ENCODE measurements around the gene LRMDA.

The LRMDA gene

DNA sequence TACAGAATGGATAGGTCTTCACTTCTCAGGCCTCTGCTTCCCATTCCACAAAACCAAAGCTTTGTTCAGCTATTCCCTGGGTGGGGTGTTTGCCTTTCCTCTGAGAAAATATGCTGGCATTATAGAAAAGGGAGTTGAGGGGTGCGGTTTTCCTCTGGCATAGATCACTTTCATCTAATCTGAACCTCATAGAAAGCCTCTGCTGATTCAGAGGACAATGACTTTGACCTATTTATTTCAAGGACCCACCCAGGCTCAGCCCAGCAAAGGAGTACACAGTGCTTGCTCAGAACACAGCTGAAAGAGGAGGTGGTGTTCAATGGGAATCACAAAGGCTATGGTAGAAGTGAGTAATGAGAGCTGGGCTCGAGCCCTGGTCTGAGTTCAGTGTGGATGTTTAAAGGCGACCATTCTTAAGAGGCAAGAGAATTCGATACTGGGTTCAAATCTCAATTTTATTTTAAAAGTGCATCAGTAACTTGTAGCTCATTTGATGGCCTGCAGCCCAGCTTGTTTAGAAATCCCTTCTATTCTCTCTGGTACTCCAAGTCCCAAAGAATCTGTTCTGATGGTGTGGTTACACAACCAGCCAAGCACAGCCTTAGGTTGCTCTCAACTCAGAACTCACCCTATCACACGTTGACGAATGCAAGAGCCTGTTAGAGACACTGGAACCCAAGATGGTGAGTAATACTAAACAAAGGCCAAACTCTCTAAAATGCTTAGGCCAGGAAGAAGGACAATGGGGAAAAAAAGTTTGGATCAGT, 1012.8 kb downstream of the LRMDA start:
- no peak for DNase-seq (ENCODE audit: low read depth)

- DNase-seq (ENCODE audit: low read depth): no peak
Measured at GRCh38 chr10:76447578-76447977, 1016.2 kb downstream of the LRMDA start.

DNA sequence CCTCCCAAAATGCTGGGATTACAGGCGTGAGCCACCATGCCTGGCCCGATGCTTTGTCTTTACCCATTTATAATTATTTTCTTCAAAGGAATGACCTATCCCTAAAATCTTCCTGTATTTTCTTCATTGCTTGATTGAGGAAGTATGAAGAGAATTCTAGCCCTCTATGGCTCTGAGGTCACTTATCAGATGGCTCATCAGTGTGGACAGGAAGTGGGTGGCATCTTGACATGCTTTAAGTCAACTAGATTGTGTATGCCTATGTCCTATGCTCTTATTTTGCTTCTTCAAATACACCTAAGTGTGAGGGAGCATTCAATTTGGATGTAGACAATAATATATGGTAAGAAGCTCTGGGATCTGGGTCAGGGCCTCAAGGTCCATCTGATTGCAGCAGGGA, 1020.5 kb downstream of the LRMDA start:
- no peak for DNase-seq (ENCODE audit: low read depth)

- DNase-seq (ENCODE audit: low read depth): no peak
Measured at GRCh38 chr10:76453332-76453731, 1021.9 kb downstream of the LRMDA start.

GRCh38 chr10:76453997-76454396, 1022.6 kb downstream of the LRMDA start:
- DNase-seq (ENCODE audit: low read depth): no peak

DNA sequence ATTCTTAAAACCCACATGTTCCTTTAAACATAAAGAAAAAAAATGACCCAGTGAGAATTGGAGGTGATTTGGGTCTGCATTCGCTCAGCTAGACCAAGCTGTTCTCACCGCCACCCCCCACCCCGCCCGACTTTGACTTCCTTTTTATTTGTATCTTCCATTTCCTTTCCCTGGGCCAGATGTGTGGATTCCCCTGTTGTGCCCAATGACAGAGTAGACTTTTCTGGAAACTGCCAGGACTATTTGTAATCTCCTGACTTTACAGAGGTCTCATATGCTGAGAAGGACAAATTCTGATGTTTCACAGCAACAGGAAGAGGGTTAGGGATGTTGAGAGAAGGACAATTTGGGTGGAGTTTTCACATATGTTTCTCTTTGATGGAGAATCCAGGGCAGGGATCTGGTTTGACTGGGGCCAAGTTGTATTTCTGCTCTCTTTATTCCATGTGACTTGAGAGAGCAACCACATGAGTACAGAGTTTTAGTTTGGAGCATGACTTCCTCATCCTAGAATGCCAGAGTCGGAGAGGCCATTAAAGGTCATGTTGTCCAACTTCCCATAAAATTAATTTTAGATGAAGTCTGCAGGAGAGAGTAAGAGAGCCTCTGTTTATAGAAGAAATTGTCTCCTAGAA, 1023.2 kb downstream of the LRMDA start:
- no peak for DNase-seq (ENCODE audit: low read depth)

DNA sequence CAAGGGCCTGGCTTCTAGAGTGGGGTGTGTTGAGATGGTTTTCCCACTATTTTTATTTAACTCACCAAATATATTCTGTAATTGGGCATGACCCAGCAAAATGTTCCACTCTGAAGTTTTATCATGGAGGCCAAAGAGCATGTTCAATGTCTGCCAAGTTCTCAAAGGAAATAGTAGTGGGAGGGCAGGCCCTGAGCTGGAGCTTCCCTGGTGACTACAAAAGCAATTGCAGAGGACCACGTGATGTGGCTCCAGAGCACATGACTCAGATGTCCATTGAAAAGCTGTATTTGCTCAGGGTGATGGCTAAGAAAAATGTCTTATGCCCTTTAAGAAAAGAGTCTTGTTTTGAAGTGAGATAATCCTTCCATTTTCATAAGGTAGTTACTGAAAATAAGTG, 1024.8 kb downstream of the LRMDA start:
- DNase-seq (ENCODE audit: low read depth): no peak

GRCh38 chr10:76459016-76459730, 1027.7 kb downstream of the LRMDA start:
- DNase-seq (ENCODE audit: low read depth): no peak

GRCh38 chr10:76461024-76461423, 1029.6 kb downstream of the LRMDA start:
- no peak for DNase-seq (ENCODE audit: low read depth)

GRCh38 chr10:76463111-76463510, 1031.7 kb downstream of the LRMDA start:
- DNase-seq (ENCODE audit: low read depth): no peak

DNA sequence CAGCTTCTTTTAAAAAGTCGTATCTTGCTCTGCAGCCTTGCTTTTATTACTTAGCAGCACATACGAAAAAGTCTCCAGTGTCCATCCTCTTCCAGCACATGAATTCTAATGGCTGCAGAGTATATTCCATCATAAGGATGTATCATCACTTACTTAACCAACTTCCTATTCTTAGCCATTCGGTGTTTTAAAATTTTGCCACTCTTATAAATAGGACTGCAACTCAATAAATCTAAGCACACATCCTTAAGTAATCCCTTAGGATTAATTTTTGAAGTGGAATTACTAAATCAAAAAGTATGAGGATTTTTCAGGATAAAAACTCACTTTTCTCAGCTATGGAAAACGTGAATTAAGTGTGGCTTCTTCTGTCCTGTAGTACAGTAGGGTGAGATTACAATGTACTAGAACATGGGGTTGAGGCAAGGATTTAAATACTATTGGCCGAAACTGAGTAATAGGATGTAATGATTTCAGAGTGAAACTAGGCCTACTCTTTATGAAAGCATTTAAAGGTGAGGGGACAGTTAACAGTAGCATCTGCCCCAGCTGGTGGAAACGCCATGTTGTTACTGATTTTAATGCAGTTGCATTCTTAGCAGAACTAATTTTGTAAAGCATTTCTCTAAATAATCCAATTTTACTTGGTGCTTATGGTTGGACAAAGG, 1035.5 kb downstream of the LRMDA start:
- no peak for DNase-seq (ENCODE audit: low read depth)

DNA sequence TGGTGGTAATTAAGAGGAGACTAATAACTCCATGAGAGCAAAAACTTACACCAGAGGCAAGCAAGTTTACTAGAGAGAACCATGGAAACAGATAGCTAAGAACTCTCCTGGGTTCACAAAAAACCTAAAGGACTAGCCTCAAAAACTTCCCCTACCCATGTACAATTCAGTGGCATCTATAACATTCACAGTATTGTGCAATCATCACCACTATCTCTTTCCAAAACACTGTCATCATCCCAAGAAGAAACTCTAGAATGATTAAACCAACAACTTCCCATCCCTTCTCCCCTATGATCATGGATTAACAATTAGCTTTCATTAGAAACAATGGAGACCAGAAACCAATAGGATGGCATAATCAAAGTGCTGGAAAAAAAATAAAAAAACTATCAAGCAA, 1038.3 kb downstream of the LRMDA start:
- DNase-seq (ENCODE audit: low read depth): no peak

DNA sequence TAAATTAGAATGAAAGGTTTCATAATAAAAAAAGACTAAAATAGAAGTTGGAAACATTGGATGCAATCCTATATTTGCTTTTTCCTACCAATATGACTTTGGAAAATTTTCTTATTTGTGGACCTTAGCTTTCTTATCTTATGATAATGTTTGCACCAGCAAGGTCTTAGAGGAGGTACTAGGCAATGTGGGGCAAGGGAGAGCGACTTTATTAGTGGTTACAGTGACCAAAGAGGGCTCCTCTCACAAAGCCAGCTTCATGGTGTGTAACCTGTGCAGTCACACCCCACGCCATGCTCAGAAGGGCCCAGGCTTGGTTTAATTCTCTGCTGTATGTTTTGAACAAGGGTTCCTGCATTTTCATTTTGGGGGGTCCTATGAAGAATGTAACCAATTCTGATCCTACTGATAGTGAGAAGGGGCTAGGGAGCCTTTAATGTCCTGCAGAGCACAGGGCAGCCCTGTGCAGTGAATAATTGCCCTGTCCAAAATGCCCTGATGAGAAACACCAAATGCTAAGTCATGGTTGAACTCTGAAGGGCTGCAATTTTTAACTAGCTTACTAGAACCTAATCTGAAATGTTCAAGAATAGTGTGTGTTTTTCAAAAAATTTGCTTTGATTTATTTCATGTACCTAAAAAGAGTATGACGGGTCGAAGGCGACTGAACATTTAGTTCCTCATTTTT, 1047.8 kb downstream of the LRMDA start:
- DNase-seq (ENCODE audit: low read depth): no peak

DNA sequence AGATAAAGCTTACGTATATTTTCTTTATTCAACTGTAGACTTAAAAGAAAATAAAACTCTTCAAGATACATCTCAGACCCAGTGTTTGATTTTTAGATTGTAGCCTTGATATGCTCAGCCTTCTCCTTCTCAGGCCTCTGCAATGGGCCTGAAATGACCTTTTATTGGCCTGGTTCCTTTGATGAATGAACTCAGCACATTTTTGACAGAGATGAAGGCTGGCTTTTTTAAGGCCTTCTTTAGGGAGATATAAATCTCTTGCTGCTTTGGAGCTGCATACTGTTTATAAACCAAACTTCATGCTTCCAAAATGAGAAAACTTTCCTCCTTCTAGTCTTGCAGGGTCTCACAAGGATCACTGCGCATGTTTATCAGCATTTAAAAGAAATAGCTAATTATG, 1049.8 kb downstream of the LRMDA start:
- DNase-seq (ENCODE audit: low read depth): no peak

DNA sequence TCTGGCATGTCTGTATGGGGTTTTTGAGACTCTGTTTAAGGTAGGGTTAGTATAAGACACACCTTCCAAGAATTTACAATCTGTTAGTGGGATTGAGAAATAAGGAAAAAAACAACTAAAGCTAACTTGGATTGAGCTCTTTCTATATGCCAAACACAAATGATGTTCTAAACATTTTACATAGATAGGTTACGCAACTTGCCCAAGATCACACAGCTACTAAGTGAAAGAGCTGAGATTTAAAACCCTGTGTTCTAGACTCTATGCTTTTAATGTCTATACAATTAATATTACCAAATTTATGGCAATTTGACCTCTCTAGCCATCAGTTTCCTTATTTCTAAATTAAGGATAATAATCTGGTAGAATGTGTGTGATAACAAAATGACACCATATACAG, 1056.2 kb downstream of the LRMDA start:
- no peak for DNase-seq (ENCODE audit: low read depth)

GRCh38 chr10:76488602-76489001, 1057.2 kb downstream of the LRMDA start:
- no peak for DNase-seq (ENCODE audit: low read depth)

- no peak for DNase-seq (ENCODE audit: low read depth)
Measured at GRCh38 chr10:76491216-76491615, 1059.8 kb downstream of the LRMDA start.

DNA sequence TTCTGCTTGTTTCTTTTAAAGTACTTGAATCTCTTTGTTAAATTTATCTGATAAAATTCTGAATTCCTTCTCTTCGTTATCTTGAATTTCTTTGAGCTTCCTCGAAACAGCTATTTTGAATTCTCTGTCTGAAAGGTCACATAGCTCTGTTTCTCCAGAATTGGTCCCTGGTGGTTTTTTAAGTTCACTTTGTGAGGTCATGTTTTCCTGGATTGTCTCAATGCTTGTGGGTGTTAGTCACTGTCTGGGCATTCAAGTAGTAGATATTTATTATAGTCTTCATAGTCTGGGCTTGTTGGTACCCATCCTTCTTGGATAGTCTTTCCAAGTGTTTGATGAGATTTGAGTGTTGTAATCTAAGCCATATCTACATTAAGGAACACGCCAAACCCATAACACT, 1060.6 kb downstream of the LRMDA start:
- no peak for DNase-seq (ENCODE audit: low read depth)

DNA sequence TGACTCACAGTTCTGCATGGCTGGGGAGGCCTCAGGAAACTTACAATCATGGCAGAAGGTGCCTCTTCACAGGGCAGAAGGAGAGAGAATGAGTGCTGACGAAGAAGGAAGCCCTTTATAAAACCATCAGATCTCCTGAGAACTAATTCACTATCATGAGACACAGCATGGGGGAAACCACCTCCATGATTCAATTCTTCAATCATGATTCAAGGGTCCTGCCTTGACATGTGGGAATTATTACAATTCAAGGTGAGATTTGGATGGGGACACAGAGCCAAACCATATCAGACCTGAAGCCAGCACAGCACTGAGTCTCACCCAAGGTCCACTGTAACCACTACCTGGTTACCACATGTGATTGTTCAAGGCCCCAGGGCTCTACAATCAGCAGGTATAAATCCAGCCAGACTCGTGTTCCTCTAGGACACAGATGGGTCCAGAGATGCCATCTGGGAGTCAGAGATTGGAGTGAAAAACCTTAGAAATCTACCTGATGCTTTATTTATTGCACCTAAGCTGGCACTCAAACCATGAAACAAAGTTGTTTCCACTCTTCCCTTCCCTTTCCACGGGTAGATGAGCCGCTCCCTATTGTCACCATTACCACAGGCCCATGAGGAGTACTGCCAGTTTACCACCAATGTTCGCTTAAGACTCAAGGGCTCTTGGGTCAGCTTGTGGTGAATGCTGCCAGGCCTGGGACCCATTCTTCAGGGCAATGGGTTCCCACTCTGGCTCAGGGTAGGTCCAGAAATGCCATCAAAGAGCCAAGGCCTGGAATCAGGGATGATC, 1061.5 kb downstream of the LRMDA start:
- no peak for DNase-seq (ENCODE audit: low read depth)

GRCh38 chr10:76497666-76498065, 1066.2 kb downstream of the LRMDA start:
- DNase-seq (ENCODE audit: low read depth): no peak

- DNase-seq (ENCODE audit: low read depth): no peak
Measured at GRCh38 chr10:76504823-76505222, 1073.4 kb downstream of the LRMDA start.

All from activated T-cell treated with anti-CD3 and anti-CD28 coated beads for 1 hour (primary cell).